WTC11 (cell line): ENCODE results near the gene PLK2. TPM values are rescaled to one million over a fixed set of nuclear protein-coding genes. Genes with fewer than 3 reads are reported as not detected.

ENCODE experiments used
- ATAC-seq: fragments of 200-7000 bp; cut with Tn5 transposase; 2 replicates; pipeline ENCODE4 v1.10.0; 2021; ENCODE audit warnings: mild to moderate bottlenecking, moderate library complexity
- CTCF ChIA-PET: fragments of 300-600 bp; sonication (Branson Sonifier 250); formaldehyde crosslinking; loops from one replicate; lab custom pipeline; 2021; ENCODE audit warnings: antibody characterized with exemption; lab: Charles Lee
- POLR2A ChIA-PET: fragments of 350-600 bp; sonication (Branson Sonifier 250); formaldehyde crosslinking; loops from one replicate; lab custom pipeline; 2021; ENCODE audit warnings: antibody characterized with exemption; lab: Charles Lee
- DNase-seq: peaks from one replicate; pipeline ENCODE4 v3.0.0; 2021; ENCODE audit warnings: low spot score
- H3K27ac Mint-ChIP-seq: 2 replicates; pipeline ENCODE4 v1.8.0; 2021; ENCODE audit warnings: mixed read lengths
- H3K27me3 Mint-ChIP-seq: 2 replicates; pipeline ENCODE4 v1.8.0; 2021; ENCODE audit warnings: low read depth, mild to moderate bottlenecking, moderate library complexity, mixed read lengths
- H3K36me3 Mint-ChIP-seq: 2 replicates; pipeline ENCODE4 v1.8.0; 2021; ENCODE audit warnings: mixed read lengths
- H3K4me1 Mint-ChIP-seq: 2 replicates; pipeline ENCODE4 v1.8.0; 2022; ENCODE audit warnings: mixed read lengths
- H3K4me3 Mint-ChIP-seq: 2 replicates; pipeline ENCODE4 v1.8.0; 2021; ENCODE audit warnings: mild to moderate bottlenecking, moderate library complexity, mixed read lengths
- H3K9me3 Mint-ChIP-seq: 2 replicates; pipeline ENCODE4 v1.8.0; 2021; ENCODE audit warnings: mixed read lengths
- CBFB ChIP-seq: sonication (generic); formaldehyde crosslinking; IDR thresholded peaks from 2 replicates; pipeline ENCODE4 v1.8.1; 2022; ENCODE audit warnings: mild to moderate bottlenecking, low read depth, missing genetic modification reagents
- FOXJ3 ChIP-seq: sonication (generic); formaldehyde crosslinking; IDR thresholded peaks from 2 replicates; pipeline ENCODE4 v1.9.0; 2021; ENCODE audit warnings: missing genetic modification reagents, mild to moderate bottlenecking, borderline replicate concordance
- FOXK1 ChIP-seq: sonication (generic); formaldehyde crosslinking; IDR thresholded peaks from 2 replicates; pipeline ENCODE4 v1.8.0; 2022; ENCODE audit warnings: mild to moderate bottlenecking, moderate library complexity, missing genetic modification reagents
- GABPB1 ChIP-seq: sonication (generic); formaldehyde crosslinking; IDR thresholded peaks from 2 replicates; pipeline ENCODE4 v1.8.1; 2023; ENCODE audit warnings: mild to moderate bottlenecking, missing genetic modification reagents
- GTF2I ChIP-seq: fragments of 250-450 bp; sonication (Bioruptor Pico); conservative IDR thresholded peaks from 2 replicates; pipeline ENCODE4 v1.4.0; 2021; ENCODE audit warnings: mild to moderate bottlenecking
- HMGA2 ChIP-seq: fragments of 250-450 bp; sonication (Bioruptor Pico); IDR thresholded peaks from 2 replicates; pipeline ENCODE4 v1.4.0; 2021; ENCODE audit warnings: mild to moderate bottlenecking, moderate library complexity
- KAT7 ChIP-seq: sonication (generic); formaldehyde crosslinking; IDR thresholded peaks from 2 replicates; pipeline ENCODE4 v1.8.1; 2023; ENCODE audit warnings: missing genetic modification reagents, mild to moderate bottlenecking, borderline replicate concordance
- NR3C1 ChIP-seq: sonication (generic); formaldehyde crosslinking; conservative IDR thresholded peaks from 2 replicates; pipeline ENCODE4 v1.8.1; 2023; ENCODE audit warnings: low read depth, mild to moderate bottlenecking, missing genetic modification reagents
- SMAD3 ChIP-seq: sonication (generic); formaldehyde crosslinking; IDR thresholded peaks from 2 replicates; pipeline ENCODE4 v1.8.0; 2022; ENCODE audit warnings: missing genetic modification reagents, mild to moderate bottlenecking, borderline replicate concordance
- ZNF396 ChIP-seq: fragments of 250-450 bp; sonication (Bioruptor Pico); IDR thresholded peaks from 2 replicates; pipeline ENCODE4 v1.8.0; 2021; ENCODE audit warnings: mild to moderate bottlenecking, moderate library complexity, borderline replicate concordance
- total RNA-seq: library from RNA; stranded (reverse); gene quantifications from 3 replicates; pipeline ENCODE4 v1.2.3, GENCODE V29; 2021
- TF ChIP-seq, protein P1 (sequence below): sonication (generic); formaldehyde crosslinking; IDR thresholded peaks from 2 replicates; pipeline ENCODE4 v1.8.0; 2022; ENCODE audit warnings: mild to moderate bottlenecking, missing genetic modification reagents
- TF ChIP-seq, protein P2 (sequence below): fragments of 250-450 bp; sonication (Bioruptor Pico); IDR thresholded peaks from 2 replicates; pipeline ENCODE4 v1.9.0; 2021; ENCODE audit warnings: mild to moderate bottlenecking
- TF ChIP-seq, protein P3 (sequence below): sonication (generic); formaldehyde crosslinking; IDR thresholded peaks from 2 replicates; pipeline ENCODE4 v1.8.1; 2023; ENCODE audit warnings: mild to moderate bottlenecking, moderate library complexity, missing genetic modification reagents
- TF ChIP-seq, protein P4 (sequence below): sonication (generic); formaldehyde crosslinking; IDR thresholded peaks from 2 replicates; pipeline ENCODE4 v1.8.0; 2023; ENCODE audit warnings: missing genetic modification reagents
- TF ChIP-seq, protein P5 (sequence below): sonication (generic); formaldehyde crosslinking; IDR thresholded peaks from 2 replicates; pipeline ENCODE4 v1.8.0; 2023; ENCODE audit warnings: missing genetic modification reagents, mild to moderate bottlenecking, borderline replicate concordance
- TF ChIP-seq, protein P6 (sequence below): sonication (generic); formaldehyde crosslinking; IDR thresholded peaks from 2 replicates; pipeline ENCODE4 v1.8.1; 2023; ENCODE audit warnings: mild to moderate bottlenecking, missing genetic modification reagents, moderate library complexity
- TF ChIP-seq, protein P7 (sequence below): fragments of 200-600 bp; IDR thresholded peaks from 2 replicates; pipeline ENCODE4 v1.8.0; 2022; ENCODE audit warnings: antibody characterized with exemption
- TF ChIP-seq, protein P8 (sequence below): sonication (generic); formaldehyde crosslinking; IDR thresholded peaks from 2 replicates; pipeline ENCODE4 v1.8.1; 2022; ENCODE audit warnings: mild to moderate bottlenecking, moderate library complexity, missing genetic modification reagents
- TF ChIP-seq, protein P9 (sequence below): sonication (generic); formaldehyde crosslinking; IDR thresholded peaks from 2 replicates; pipeline ENCODE4 v1.8.1; 2023; ENCODE audit warnings: mild to moderate bottlenecking, missing genetic modification reagents, borderline replicate concordance

The PLK2 gene
- total RNA-seq, 1 experiment from 2014 or later: 37.1 TPM

DNA sequence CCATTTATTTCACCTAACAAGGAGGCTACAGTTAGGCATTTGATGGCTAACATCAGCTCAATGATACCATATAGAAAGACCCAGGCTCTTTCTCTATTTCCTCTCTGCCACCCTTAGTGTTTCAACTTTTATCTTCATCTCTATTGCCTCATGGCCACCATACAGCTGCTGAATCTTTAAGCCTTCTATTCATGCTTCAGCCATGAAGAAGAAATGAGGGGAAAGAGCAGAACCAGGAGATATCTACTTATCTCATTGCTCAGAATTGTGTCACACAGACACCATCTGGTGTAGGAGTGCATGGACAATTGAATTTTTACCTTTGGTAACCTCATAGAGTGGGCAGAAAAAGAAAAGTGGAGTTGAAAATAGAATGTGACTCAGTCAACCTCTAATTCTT, 38.0 kb upstream of the PLK2 start:
- H3K4me1 Mint-ChIP-seq: peaks cover 13% of the 10 kb centered on the region
- H3K4me3 Mint-ChIP-seq: no peak overlapping the region
- no peak overlapping the region for H3K27ac Mint-ChIP-seq
- no peaks in the 10 kb centered on the region for H3K9me3 Mint-ChIP-seq
- DNase-seq: no peak
- TF ChIP-seq, protein P1, sequence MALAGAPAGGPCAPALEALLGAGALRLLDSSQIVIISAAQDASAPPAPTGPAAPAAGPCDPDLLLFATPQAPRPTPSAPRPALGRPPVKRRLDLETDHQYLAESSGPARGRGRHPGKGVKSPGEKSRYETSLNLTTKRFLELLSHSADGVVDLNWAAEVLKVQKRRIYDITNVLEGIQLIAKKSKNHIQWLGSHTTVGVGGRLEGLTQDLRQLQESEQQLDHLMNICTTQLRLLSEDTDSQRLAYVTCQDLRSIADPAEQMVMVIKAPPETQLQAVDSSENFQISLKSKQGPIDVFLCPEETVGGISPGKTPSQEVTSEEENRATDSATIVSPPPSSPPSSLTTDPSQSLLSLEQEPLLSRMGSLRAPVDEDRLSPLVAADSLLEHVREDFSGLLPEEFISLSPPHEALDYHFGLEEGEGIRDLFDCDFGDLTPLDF (CRISPR knock-in tag): no peak
- no peak for TF ChIP-seq FOXK1
- TF ChIP-seq, protein P2, sequence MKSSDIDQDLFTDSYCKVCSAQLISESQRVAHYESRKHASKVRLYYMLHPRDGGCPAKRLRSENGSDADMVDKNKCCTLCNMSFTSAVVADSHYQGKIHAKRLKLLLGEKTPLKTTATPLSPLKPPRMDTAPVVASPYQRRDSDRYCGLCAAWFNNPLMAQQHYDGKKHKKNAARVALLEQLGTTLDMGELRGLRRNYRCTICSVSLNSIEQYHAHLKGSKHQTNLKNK (CRISPR knock-in tag): no peak
- TF ChIP-seq ZNF396: no peak
- TF ChIP-seq, protein P3, sequence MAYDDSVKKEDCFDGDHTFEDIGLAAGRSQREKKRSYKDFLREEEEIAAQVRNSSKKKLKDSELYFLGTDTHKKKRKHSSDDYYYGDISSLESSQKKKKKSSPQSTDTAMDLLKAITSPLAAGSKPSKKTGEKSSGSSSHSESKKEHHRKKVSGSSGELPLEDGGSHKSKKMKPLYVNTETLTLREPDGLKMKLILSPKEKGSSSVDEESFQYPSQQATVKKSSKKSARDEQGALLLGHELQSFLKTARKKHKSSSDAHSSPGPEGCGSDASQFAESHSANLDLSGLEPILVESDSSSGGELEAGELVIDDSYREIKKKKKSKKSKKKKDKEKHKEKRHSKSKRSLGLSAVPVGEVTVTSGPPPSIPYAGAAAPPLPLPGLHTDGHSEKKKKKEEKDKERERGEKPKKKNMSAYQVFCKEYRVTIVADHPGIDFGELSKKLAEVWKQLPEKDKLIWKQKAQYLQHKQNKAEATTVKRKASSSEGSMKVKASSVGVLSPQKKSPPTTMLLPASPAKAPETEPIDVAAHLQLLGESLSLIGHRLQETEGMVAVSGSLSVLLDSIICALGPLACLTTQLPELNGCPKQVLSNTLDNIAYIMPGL (CRISPR knock-in tag): no peak
- TF ChIP-seq FOXJ3 (CRISPR knock-in tag): no peak
- TF ChIP-seq SMAD3 (CRISPR knock-in tag): no peak
- TF ChIP-seq HMGA2 (CRISPR knock-in tag): no peak
- TF ChIP-seq GTF2I (CRISPR knock-in tag): no peak
- TF ChIP-seq, protein P4, sequence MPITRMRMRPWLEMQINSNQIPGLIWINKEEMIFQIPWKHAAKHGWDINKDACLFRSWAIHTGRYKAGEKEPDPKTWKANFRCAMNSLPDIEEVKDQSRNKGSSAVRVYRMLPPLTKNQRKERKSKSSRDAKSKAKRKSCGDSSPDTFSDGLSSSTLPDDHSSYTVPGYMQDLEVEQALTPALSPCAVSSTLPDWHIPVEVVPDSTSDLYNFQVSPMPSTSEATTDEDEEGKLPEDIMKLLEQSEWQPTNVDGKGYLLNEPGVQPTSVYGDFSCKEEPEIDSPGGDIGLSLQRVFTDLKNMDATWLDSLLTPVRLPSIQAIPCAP (CRISPR knock-in tag): no peak
- TF ChIP-seq CBFB (CRISPR knock-in tag): no peak
- TF ChIP-seq, protein P5, sequence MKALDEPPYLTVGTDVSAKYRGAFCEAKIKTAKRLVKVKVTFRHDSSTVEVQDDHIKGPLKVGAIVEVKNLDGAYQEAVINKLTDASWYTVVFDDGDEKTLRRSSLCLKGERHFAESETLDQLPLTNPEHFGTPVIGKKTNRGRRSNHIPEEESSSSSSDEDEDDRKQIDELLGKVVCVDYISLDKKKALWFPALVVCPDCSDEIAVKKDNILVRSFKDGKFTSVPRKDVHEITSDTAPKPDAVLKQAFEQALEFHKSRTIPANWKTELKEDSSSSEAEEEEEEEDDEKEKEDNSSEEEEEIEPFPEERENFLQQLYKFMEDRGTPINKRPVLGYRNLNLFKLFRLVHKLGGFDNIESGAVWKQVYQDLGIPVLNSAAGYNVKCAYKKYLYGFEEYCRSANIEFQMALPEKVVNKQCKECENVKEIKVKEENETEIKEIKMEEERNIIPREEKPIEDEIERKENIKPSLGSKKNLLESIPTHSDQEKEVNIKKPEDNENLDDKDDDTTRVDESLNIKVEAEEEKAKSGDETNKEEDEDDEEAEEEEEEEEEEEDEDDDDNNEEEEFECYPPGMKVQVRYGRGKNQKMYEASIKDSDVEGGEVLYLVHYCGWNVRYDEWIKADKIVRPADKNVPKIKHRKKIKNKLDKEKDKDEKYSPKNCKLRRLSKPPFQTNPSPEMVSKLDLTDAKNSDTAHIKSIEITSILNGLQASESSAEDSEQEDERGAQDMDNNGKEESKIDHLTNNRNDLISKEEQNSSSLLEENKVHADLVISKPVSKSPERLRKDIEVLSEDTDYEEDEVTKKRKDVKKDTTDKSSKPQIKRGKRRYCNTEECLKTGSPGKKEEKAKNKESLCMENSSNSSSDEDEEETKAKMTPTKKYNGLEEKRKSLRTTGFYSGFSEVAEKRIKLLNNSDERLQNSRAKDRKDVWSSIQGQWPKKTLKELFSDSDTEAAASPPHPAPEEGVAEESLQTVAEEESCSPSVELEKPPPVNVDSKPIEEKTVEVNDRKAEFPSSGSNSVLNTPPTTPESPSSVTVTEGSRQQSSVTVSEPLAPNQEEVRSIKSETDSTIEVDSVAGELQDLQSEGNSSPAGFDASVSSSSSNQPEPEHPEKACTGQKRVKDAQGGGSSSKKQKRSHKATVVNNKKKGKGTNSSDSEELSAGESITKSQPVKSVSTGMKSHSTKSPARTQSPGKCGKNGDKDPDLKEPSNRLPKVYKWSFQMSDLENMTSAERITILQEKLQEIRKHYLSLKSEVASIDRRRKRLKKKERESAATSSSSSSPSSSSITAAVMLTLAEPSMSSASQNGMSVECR (CRISPR knock-in tag): no peak
- no peak for TF ChIP-seq GABPB1
- no peaks in the 10 kb centered on the region for H3K36me3 Mint-ChIP-seq
- POLR2A ChIA-PET: no interaction called here
- no peak for ATAC-seq
- CTCF ChIA-PET: interaction anchor here (2.3 to 5.3 kb wide), 2 partner anchors 10 to 353 kb away, joined by 9 to 69 read pairs; no protein-coding TSS in a partner anchor
- no peaks in the 10 kb centered on the region; the same call in 1 of the 2 replicates for H3K27me3 Mint-ChIP-seq

DNA sequence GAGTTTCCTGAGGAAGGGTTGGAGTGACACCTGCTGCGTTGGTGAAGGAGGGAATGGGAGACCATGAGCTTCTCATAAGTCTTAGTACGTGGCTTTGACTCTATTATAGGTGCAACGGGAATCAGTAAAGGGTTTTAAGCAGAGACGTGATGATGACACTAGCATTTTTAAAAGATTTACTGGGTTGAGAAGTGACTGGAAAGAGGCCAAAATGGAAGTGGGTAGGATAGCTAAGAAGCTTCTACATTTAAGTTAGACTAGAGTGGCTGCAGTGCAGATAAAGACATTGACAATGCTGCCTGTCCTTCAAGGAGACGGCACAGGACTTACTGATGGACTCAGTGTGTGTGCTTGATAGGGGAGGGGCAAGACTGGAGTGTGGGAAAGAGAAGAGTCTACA, 37.5 kb upstream of the PLK2 start:
- POLR2A ChIA-PET: interaction anchor here (1.0 kb wide), 1 partner anchor 85 kb away, joined by 4 read pairs; the partner anchor contains the start of gene RAB3C
- no peak for DNase-seq
- Mint-ChIP-seq H3K27me3 (no peaks in the 10 kb centered on the region; the same call in 1 of the 2 replicates), H3K4me3 (no peak overlapping the region), H3K27ac (no peak overlapping the region), H3K9me3 (no peaks in the 10 kb centered on the region), H3K36me3 (no peaks in the 10 kb centered on the region), H3K4me1 (peaks cover 12% of the 10 kb centered on the region)
- CTCF ChIA-PET: interaction anchor here (0.5 to 5.3 kb wide), 3 partner anchors 10 to 354 kb away, joined by 3 to 69 read pairs (median 9); no protein-coding TSS in a partner anchor
- no peak for ATAC-seq
- TF ChIP-seq, protein P6, sequence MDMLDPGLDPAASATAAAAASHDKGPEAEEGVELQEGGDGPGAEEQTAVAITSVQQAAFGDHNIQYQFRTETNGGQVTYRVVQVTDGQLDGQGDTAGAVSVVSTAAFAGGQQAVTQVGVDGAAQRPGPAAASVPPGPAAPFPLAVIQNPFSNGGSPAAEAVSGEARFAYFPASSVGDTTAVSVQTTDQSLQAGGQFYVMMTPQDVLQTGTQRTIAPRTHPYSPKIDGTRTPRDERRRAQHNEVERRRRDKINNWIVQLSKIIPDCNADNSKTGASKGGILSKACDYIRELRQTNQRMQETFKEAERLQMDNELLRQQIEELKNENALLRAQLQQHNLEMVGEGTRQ (CRISPR knock-in tag): no peak
- TF ChIP-seq, protein P7, sequence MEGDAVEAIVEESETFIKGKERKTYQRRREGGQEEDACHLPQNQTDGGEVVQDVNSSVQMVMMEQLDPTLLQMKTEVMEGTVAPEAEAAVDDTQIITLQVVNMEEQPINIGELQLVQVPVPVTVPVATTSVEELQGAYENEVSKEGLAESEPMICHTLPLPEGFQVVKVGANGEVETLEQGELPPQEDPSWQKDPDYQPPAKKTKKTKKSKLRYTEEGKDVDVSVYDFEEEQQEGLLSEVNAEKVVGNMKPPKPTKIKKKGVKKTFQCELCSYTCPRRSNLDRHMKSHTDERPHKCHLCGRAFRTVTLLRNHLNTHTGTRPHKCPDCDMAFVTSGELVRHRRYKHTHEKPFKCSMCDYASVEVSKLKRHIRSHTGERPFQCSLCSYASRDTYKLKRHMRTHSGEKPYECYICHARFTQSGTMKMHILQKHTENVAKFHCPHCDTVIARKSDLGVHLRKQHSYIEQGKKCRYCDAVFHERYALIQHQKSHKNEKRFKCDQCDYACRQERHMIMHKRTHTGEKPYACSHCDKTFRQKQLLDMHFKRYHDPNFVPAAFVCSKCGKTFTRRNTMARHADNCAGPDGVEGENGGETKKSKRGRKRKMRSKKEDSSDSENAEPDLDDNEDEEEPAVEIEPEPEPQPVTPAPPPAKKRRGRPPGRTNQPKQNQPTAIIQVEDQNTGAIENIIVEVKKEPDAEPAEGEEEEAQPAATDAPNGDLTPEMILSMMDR: no peak
- TF ChIP-seq KAT7 (CRISPR knock-in tag) (no peak), NR3C1 (CRISPR knock-in tag) (no peak)
- TF ChIP-seq, protein P8, sequence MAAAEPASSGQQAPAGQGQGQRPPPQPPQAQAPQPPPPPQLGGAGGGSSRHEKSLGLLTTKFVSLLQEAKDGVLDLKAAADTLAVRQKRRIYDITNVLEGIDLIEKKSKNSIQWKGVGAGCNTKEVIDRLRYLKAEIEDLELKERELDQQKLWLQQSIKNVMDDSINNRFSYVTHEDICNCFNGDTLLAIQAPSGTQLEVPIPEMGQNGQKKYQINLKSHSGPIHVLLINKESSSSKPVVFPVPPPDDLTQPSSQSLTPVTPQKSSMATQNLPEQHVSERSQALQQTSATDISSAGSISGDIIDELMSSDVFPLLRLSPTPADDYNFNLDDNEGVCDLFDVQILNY (CRISPR knock-in tag): no peak
- TF ChIP-seq, protein P9, sequence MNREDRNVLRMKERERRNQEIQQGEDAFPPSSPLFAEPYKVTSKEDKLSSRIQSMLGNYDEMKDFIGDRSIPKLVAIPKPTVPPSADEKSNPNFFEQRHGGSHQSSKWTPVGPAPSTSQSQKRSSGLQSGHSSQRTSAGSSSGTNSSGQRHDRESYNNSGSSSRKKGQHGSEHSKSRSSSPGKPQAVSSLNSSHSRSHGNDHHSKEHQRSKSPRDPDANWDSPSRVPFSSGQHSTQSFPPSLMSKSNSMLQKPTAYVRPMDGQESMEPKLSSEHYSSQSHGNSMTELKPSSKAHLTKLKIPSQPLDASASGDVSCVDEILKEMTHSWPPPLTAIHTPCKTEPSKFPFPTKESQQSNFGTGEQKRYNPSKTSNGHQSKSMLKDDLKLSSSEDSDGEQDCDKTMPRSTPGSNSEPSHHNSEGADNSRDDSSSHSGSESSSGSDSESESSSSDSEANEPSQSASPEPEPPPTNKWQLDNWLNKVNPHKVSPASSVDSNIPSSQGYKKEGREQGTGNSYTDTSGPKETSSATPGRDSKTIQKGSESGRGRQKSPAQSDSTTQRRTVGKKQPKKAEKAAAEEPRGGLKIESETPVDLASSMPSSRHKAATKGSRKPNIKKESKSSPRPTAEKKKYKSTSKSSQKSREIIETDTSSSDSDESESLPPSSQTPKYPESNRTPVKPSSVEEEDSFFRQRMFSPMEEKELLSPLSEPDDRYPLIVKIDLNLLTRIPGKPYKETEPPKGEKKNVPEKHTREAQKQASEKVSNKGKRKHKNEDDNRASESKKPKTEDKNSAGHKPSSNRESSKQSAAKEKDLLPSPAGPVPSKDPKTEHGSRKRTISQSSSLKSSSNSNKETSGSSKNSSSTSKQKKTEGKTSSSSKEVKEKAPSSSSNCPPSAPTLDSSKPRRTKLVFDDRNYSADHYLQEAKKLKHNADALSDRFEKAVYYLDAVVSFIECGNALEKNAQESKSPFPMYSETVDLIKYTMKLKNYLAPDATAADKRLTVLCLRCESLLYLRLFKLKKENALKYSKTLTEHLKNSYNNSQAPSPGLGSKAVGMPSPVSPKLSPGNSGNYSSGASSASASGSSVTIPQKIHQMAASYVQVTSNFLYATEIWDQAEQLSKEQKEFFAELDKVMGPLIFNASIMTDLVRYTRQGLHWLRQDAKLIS (CRISPR knock-in tag): no peak
